HG02870 (cell line): Measurements from ENCODE around the gene OR4C6.
A peak's percentile ranks its signal among the peaks of the same experiment; 100 is the strongest.

Source experiments
- ATAC-seq: cut with Tn5 transposase; IDR thresholded peaks from one replicate; pipeline ENCODE4 v1.9.1; 2021; ENCODE audit warnings: mild to moderate bottlenecking, moderate library complexity; ENCODE audit not compliant: unreplicated experiment

The OR4C6 gene

GRCh38 chr11:55661901-55662300 is at the start of gene OR4C6:
TSS of gene OR4C6 (plus strand) at chr11:55662201. CDS start at chr11:55665167, 2,966 bp downstream.
- no peak for ATAC-seq

- no peak for ATAC-seq
Measured at GRCh38 chr11:55624531-55624930, 37.5 kb upstream of the OR4C6 start.

GRCh38 chr11:55634813-55635212 is 27.2 kb upstream of the OR4C6 start, which contains the start of gene OR4P4:
TSS of gene OR4P4 (plus strand) at chr11:55635113.
- ATAC-seq: no peak

- no peak for ATAC-seq
Measured at GRCh38 chr11:55648027-55648426, 14.0 kb upstream of the OR4C6 start, which contains the start of gene OR4S2. TSS of gene OR4S2 (plus strand) at chr11:55648327. CDS start at chr11:55650904, 2,577 bp downstream.

- ATAC-seq: no peak
Measured at GRCh38 chr11:55652560-55652959, 9.4 kb upstream of the OR4C6 start.

- no peak for ATAC-seq
Measured at GRCh38 chr11:55655096-55655495, 6.9 kb upstream of the OR4C6 start.

- ATAC-seq: peak; percentile 97
Measured at GRCh38 chr11:55658031-55658573, 3.9 kb upstream of the OR4C6 start.

GRCh38 chr11:55658608-55659007 is 3.4 kb upstream of the OR4C6 start:
- ATAC-seq: peak; percentile 21

GRCh38 chr11:55669376-55669775 is 7.4 kb downstream of the OR4C6 start:
- no peak for ATAC-seq

- no peak for ATAC-seq
Measured at GRCh38 chr11:55673860-55674259, 11.9 kb downstream of the OR4C6 start.

GRCh38 chr11:55697817-55698216 is 35.8 kb downstream of the OR4C6 start:
- ATAC-seq: no peak

GRCh38 chr11:55701429-55701828 is 39.4 kb downstream of the OR4C6 start:
- ATAC-seq: no peak

- ATAC-seq: no peak
Measured at GRCh38 chr11:55707029-55707428, 45.0 kb downstream of the OR4C6 start.

- ATAC-seq: no peak
Measured at GRCh38 chr11:55714982-55715888, 53.2 kb downstream of the OR4C6 start.
